IPS-18c (cell line): ENCODE results near the gene ARPC1B.
"Not testable (repeated sequence)": the region's sequence is repeated elsewhere in the genome, so short reads cannot be mapped to it uniquely, and the experiment has no call there.

ENCODE experiments used
- H3K4me3 ChIP-seq: 2 replicates; pipeline ENCODE4 v1.7.0; 2013; ENCODE audit warnings: low read depth, mild to moderate bottlenecking, low read length, moderate library complexity; ENCODE audit not compliant: insufficient read depth
- H3K9me3 ChIP-seq: one replicate; pipeline ENCODE4 v1.6.1; 2013; ENCODE audit warnings: mild to moderate bottlenecking, low read length, moderate library complexity; ENCODE audit not compliant: control insufficient read depth, insufficient read depth

The ARPC1B gene

GRCh38 chr7:99420213-99420612, 45.7 kb downstream of the ARPC1B start:
- Histone ChIP-seq H3K4me3 (no peak overlapping the region), H3K9me3 (no peaks in the 10 kb centered on the region)

- Histone ChIP-seq H3K9me3 (peaks cover 2% of the 10 kb centered on the region), H3K4me3 (no peak overlapping the region)
Measured at GRCh38 chr7:99420986-99421385, 46.5 kb downstream of the ARPC1B start.

GRCh38 chr7:99422186-99422585, 47.7 kb downstream of the ARPC1B start:
- Histone ChIP-seq H3K4me3 (no peak overlapping the region), H3K9me3 (peaks cover 2% of the 10 kb centered on the region)

GRCh38 chr7:99422625-99423024, 48.1 kb downstream of the ARPC1B start:
- Histone ChIP-seq H3K9me3 (peaks cover 2% of the 10 kb centered on the region), H3K4me3 (no peak overlapping the region)

- Histone ChIP-seq H3K4me3 (no peak overlapping the region), H3K9me3 (peaks cover 2% of the 10 kb centered on the region)
Measured at GRCh38 chr7:99424932-99425730, 50.6 kb downstream of the ARPC1B start.

GRCh38 chr7:99428972-99429566, 54.5 kb downstream of the ARPC1B start:
- H3K4me3 ChIP-seq: no peak overlapping the region

GRCh38 chr7:99429756-99430155, 55.2 kb downstream of the ARPC1B start:
- peaks cover 2% of the 10 kb centered on the region for H3K9me3 ChIP-seq
- H3K4me3 ChIP-seq: no peak overlapping the region

More at GRCh38 chr7:99428972-99429566, 54.5 kb downstream of the ARPC1B start:
- peaks cover 2% of the 10 kb centered on the region for H3K9me3 ChIP-seq

- not testable (repeated sequence) for H3K9me3 ChIP-seq, H3K4me3 ChIP-seq
Measured at GRCh38 chr7:99431756-99432540, 57.4 kb downstream of the ARPC1B start.

GRCh38 chr7:99433158-99433557, 58.6 kb downstream of the ARPC1B start:
- Histone ChIP-seq H3K4me3 (no peak overlapping the region), H3K9me3 (no peaks in the 10 kb centered on the region)

- Histone ChIP-seq H3K4me3 (peak overlapping the region; percentile 99), H3K9me3 (no peaks in the 10 kb centered on the region)
Measured at GRCh38 chr7:99437946-99438572, 63.5 kb downstream of the ARPC1B start.

- no peaks in the 10 kb centered on the region for H3K9me3 ChIP-seq
- peak within 1 kb of the TSS; percentile 99 for H3K4me3 ChIP-seq
Measured at GRCh38 chr7:99438573-99439480, 64.3 kb downstream of the ARPC1B start, which contains the start of the genes CPSF4 and PTCD1. Gene CPSF4, plus strand, starts transcription at chr7:99438943. Its CDS starts 140 bp downstream, at chr7:99439083. Gene PTCD1, minus strand, starts transcription at chr7:99438798. Its CDS starts 3,556 bp downstream, at chr7:99435242.

GRCh38 chr7:99440195-99440594, 65.7 kb downstream of the ARPC1B start:
- peak overlapping the region; percentile 99 for H3K4me3 ChIP-seq
- no peaks in the 10 kb centered on the region for H3K9me3 ChIP-seq
